Upper lobe of right lung (tissue), 1 donor: ENCODE measurements around the gene MAP4K4. TPM values are rescaled to one million over a fixed set of nuclear protein-coding genes. Genes with fewer than 3 reads are reported as not detected.

ENCODE experiments used
- ATAC-seq: fragments of 200-7000 bp; cut with Tn5 transposase; one replicate; pipeline ENCODE4 v1.9.1; 2020; ENCODE audit warnings: mild to moderate bottlenecking, moderate library complexity
- DNase-seq: peaks from one replicate; pipeline ENCODE4 v3.0.0-alpha.2; 2020
- H3K27ac ChIP-seq: fragments of 200-600 bp; one replicate; pipeline ENCODE4 v1.8.0; 2022
- H3K27me3 ChIP-seq: fragments of 200-600 bp; one replicate; pipeline ENCODE4 v1.8.0; 2022; ENCODE audit warnings: mild to moderate bottlenecking
- H3K36me3 ChIP-seq: fragments of 200-600 bp; one replicate; pipeline ENCODE4 v1.8.0; 2022
- H3K4me1 ChIP-seq: fragments of 200-600 bp; one replicate; pipeline ENCODE4 v1.8.0; 2022
- H3K4me3 ChIP-seq: fragments of 200-600 bp; one replicate; pipeline ENCODE4 v1.8.0; 2022; ENCODE audit warnings: mild to moderate bottlenecking
- H3K9me3 ChIP-seq: fragments of 200-600 bp; one replicate; pipeline ENCODE4 v1.8.0; 2022
- CTCF ChIP-seq: fragments of 200-600 bp; IDR thresholded peaks from one replicate; pipeline ENCODE4 v1.8.0; 2022; ENCODE audit warnings: antibody characterized with exemption
- intact Hi-C: fragments of 100-400 bp; cut with DNase I; formaldehyde crosslinking; loops from one replicate; pipeline ENCODE4 v1.11.0; 2022
- total RNA-seq: library from RNA; stranded (reverse); fragmentation: NEBNext Ultra II Directional; extraction: Animal tissue kit (Norgen Biotek cat#: 25700); gene quantifications from one replicate; pipeline ENCODE4 v1.2.1, GENCODE V29; 2021
- donor health status: DM: no; HTN: yes; CAD: no; lungs with severe emphysema.

MAP4K4 gene
- total RNA-seq, 1 donor from 2014 or later: 88.7 TPM

- Histone ChIP-seq H3K4me3 (no peak overlapping the region), H3K9me3 (no peaks in the 10 kb centered on the region), H3K27ac (no peak overlapping the region), H3K36me3 (no peaks in the 10 kb centered on the region), H3K27me3 (no peaks in the 10 kb centered on the region), H3K4me1 (peaks cover 29% of the 10 kb centered on the region)
- intact Hi-C loops: no loop called here
- DNase-seq (no peak), ATAC-seq (no peak)
- TF ChIP-seq CTCF: no peak
These were observed 109.7 kb downstream of the MAP4K4 start for GRCh38 chr2:101807242-101807641.

GRCh38 chr2:101808006-101808562 is 110.6 kb downstream of the MAP4K4 start:
- H3K36me3 ChIP-seq: no peaks in the 10 kb centered on the region
- no peak for DNase-seq
- intact Hi-C loops: no loop called here
- H3K27ac ChIP-seq: no peak overlapping the region
- peaks cover 29% of the 10 kb centered on the region for H3K4me1 ChIP-seq
- no peaks in the 10 kb centered on the region for H3K9me3 ChIP-seq
- H3K4me3 ChIP-seq: no peak overlapping the region
- no peak for ATAC-seq
- no peaks in the 10 kb centered on the region for H3K27me3 ChIP-seq
- no peak for TF ChIP-seq CTCF

GRCh38 chr2:101809698-101810097 is 112.2 kb downstream of the MAP4K4 start:
- no peak for TF ChIP-seq CTCF
- DNase-seq: no peak
- ATAC-seq: no peak
- Histone ChIP-seq H3K36me3 (no peaks in the 10 kb centered on the region), H3K9me3 (no peaks in the 10 kb centered on the region), H3K4me3 (no peak overlapping the region), H3K27me3 (no peaks in the 10 kb centered on the region), H3K4me1 (peaks cover 20% of the 10 kb centered on the region), H3K27ac (no peak overlapping the region)
- intact Hi-C loops: no loop called here

GRCh38 chr2:101811226-101812015 is 113.9 kb downstream of the MAP4K4 start:
- no peak for ATAC-seq
- H3K9me3 ChIP-seq: no peaks in the 10 kb centered on the region
- intact Hi-C loops: no loop called here
- no peaks in the 10 kb centered on the region for H3K27me3 ChIP-seq
- H3K4me3 ChIP-seq: no peak overlapping the region
- no peak overlapping the region for H3K27ac ChIP-seq
- DNase-seq: no peak
- peaks cover 16% of the 10 kb centered on the region for H3K4me1 ChIP-seq
- no peak for TF ChIP-seq CTCF
- H3K36me3 ChIP-seq: no peaks in the 10 kb centered on the region

- Histone ChIP-seq H3K27me3 (no peaks in the 10 kb centered on the region), H3K4me3 (no peak overlapping the region), H3K4me1 (peaks cover 17% of the 10 kb centered on the region), H3K9me3 (no peaks in the 10 kb centered on the region), H3K36me3 (no peaks in the 10 kb centered on the region), H3K27ac (no peak overlapping the region)
- DNase-seq (no peak), ATAC-seq (no peak)
- intact Hi-C loops: no loop called here
- no peak for TF ChIP-seq CTCF
These were observed 114.7 kb downstream of the MAP4K4 start for GRCh38 chr2:101812226-101812625.
